Epidermal melanocyte (primary cell): Measurements from ENCODE around the gene SEZ6L.
A peak's percentile ranks its signal among the peaks of the same experiment; 100 is the strongest.

ENCODE experiments used
- DNase-seq: peaks from one replicate; pipeline ENCODE4 v3.0.0; 2011; ENCODE audit warnings: low spot score; ENCODE audit not compliant: insufficient read length

SEZ6L gene

DNA sequence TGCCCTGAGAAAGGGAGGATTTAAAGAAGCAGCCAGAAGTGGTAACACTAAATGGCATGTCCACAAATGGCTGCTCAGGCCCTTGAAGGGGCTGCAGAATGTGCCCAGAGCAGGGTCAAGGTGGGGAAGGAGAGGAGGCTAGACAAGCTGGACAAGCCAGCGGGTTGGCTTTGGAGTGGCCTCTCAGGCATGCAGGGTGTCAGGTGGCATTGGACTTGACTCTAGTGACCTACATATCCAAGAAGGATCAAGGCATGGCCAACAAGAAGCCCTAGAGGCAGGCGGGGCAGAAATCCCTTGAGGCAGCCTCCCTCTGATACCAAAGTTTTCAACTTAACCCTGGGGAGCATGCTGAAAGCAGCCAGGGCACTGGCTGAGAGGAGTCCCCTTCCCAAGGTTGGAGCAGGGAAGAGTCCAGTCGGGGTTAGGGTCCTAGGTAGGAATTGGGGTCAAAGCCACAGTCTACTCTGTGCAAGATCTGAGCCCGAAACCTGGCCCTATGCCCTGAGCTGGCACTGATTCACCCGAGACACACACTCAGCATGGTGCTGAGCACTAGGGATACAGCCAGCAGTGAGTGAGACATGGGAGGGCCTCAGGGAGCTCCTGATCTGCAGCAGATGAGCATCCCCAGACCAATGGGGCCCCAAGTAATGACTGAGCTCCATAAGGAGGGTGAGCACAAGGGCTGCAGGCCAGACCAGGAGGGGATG, 164.0 kb downstream of the SEZ6L start:
- DNase-seq = no peak

GRCh38 chr22:26334232-26334631, 165.0 kb downstream of the SEZ6L start:
- DNase-seq = no peak

- DNase-seq = no peak
Measured at GRCh38 chr22:26336773-26337172, 167.5 kb downstream of the SEZ6L start.

DNA sequence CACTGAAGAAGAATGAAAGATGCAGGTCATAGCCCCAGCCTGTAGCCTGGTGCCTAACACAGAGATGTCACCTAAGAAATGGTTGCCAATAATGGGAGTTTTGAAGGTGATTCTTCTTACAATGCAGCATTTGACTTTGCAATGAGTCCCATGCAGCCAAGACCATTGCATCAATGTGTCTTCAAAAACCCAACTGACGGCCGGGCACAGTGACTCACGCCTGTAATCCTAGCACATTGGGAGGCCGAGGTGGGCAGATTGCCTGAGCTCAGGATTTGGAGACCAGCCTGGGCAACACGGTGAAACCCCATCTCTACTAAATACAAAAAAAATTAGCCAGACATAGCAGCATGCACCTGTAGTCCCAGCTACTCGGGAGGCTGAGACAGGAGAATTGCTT, 170.5 kb downstream of the SEZ6L start:
- DNase-seq = no peak

DNA sequence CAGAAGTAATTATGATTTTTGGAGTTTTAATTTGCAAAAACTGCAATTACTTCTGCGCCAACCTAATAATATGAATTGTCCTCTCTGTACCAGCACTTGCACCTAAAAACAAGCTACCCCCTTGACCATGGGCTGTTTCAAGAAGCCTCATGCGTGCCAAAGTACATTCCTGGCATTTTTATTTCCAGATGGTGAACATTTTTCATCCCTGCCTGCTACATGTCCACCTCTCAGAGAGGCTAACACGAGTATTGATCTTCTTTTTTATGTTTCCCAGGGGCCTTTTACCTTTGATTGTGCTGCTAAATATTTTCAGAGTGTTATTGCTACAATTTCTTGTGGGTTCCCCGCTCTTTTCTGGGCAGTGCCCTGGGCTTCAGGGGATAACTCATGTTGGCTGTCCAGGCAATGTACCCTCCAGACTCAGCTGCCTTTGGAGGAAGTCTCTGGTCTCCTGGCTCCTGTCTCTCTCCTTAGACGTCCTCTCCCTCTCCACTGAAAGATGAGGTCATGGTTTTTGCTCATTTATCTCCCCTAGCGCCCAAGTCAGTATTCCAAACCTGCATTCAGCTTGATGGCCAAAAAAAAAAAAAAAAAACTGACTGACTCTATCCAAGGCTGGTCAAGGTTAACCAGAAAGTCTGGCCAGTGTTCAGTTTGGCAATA, 173.6 kb downstream of the SEZ6L start:
- DNase-seq = no peak

DNA sequence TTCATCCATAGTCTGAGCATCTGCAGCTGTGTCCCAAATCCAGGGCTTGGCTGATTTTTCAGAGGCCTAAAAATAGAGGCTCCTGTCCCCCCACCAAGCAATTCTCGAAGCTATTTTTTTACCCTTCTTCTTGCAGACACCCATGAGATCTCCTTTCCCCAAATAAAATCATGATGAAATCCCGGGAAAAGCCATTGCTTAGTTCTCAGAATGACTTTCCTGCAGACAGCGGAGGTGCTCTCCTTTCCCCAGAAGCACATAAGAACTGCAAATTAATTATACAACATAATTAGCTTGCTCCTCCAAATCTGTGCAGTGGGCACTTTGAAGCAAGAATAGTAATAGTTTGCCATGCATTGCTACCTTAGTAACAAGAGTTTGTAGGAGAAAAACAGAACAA, 176.2 kb downstream of the SEZ6L start:
- no peak for DNase-seq

GRCh38 chr22:26348810-26349526, 179.7 kb downstream of the SEZ6L start:
- no peak for DNase-seq

DNA sequence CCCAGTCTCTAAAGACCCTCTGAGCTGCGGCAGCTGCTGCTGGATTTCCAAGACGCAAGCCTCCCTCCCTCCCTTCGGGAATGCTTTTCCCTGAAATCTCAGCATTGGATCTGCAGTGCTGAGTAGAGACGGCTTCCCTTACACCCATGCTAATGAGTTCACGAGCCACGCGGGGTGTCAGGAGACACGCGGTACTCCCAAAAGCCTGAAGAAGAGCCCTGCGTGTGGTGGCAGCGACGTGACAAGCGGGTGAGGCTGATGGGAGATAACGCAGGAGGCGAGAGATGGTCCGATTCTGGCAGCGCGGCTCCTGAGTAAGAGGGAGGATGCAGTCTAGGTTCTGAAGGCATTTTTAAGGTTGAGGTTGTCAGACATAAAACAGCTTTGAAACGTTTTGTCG, 185.4 kb downstream of the SEZ6L start:
- no peak for DNase-seq

DNA sequence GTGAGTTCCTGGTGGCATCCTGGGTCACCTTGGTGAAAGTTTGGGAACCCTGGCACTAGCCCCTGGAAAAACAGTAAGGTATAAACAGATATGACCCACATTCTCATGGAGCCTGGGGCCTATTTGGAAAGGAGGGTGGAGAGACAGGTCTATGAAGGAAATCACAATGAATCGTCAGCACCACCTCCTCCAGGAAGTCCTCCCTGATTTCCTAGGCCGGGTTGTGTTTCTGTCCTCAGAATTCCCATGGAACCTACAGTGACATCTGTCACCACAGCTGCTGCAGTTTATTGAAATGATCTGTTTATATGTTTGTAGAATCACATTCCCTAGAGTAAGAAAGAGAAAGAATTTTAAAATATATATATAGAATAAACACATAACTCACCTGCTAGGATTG, 188.0 kb downstream of the SEZ6L start:
- DNase-seq = no peak

DNA sequence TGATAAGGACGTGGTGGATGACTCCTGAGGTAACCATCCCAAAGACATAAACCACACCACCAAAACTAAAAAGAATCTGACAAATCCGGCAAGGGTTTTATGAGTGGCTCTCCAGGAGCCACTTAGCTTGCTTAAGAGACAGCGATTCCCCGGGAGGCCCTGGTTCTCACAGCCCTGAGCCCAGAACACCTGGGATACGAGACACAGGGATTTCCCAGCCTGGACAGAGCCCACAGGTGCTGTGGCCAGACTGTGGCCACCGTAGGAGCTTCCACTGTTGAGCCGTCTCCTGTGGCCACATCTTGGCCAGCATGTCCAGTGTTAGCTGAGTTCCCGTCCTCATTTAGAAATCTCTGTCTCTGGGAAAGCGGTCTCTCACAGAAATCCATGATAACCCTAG, 188.6 kb downstream of the SEZ6L start:
- DNase-seq = no peak

DNA sequence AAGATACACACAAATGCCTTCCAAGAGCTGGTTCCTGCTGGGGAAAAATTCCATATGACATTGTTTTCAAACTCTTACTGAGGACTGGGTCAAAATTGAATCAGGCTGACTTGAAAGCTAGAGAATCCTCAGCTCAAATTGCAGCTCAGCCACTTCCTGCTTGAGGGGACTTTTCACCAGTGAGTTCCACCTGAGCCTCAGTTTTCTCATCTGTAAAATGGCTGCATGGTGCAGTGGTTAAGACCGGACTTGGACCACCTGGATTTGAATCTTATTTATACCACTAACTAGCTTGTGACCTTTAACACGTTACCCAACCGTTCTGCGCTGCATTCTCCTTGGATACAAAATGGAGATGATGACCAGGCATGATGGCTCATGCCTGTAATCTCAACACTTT, 189.9 kb downstream of the SEZ6L start:
- no peak for DNase-seq

GRCh38 chr22:26360169-26360885, 191.1 kb downstream of the SEZ6L start:
- DNase-seq = peak; percentile 43

- no peak for DNase-seq
Measured at GRCh38 chr22:26362471-26362870, 193.2 kb downstream of the SEZ6L start.

DNA sequence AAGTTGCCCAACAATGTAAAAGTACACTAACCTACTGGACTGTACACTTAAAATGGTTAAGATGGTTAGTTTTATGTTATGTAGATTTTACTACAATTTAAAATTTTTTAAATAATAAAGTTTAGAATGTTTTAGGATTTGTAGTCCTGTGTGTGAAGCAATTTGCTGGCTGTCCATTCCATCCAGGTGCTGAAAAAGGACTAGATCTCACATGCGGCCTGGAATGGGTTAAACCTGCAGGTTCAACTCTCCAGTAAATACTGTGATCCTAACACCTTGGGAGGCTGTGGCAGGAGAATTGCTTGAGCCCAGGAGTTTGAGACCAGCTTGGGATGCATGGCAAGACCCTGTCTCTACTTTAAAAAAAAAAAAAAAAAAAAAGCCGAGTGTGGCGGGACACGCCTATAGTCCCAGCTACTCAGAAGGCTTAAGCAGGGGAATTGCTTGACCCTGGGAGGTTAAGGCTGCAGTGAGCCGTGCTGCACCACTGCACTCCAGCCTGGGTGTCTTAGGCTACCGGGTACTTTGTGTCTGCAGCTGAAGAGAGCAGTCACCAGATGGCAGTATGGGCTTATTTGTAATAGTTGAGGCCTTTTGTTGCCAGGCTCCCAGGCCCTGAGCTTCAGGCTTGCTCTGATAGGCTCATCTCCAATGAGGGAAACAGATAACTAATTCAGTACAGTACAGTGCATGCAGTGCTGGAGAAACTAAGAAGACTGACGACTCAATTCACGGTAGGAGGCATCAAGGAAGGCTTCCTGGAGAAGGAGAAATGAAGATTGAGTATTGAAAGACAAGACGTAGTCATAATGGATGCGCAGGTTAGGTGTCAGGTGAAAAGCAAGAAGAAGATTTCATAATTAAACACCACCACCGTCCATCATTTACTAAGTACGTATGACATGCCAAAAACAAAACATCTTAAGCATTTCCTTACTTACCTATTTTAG, 195.1 kb downstream of the SEZ6L start:
- DNase-seq = no peak

- DNase-seq = no peak
Measured at GRCh38 chr22:26367402-26368245, 198.4 kb downstream of the SEZ6L start.

- DNase-seq = no peak
Measured at GRCh38 chr22:26372890-26373289, 203.6 kb downstream of the SEZ6L start.

DNA sequence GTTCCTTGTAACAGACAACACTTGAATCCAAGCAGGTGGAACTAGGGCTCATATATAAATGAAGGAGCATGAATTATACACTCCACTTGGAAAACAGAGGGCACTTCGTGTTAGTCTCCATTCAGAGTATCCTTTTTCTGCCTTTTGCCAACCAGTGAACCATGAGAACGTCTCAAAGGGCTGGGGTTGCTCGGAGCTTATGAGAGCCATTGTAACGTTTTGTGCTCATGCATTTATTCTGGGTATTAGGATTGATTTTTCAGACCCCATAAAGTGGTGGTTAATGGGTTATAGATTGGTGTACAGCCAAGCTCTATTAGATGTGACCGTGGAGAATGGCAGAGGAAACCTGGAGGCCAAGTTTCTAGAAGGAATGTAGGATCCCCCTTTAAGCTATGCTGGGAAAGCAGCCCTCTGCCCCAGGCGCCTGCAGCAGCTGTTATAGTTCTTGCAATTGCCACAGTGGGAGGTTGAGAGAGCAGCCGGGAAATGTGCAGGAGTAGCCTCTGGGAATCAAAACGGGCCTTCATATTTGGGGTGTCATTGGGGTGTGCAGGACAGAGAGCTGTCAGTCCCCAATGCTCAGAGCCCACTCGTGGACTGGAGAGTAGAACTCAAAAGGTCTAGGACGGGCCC, 205.2 kb downstream of the SEZ6L start:
- no peak for DNase-seq

DNA sequence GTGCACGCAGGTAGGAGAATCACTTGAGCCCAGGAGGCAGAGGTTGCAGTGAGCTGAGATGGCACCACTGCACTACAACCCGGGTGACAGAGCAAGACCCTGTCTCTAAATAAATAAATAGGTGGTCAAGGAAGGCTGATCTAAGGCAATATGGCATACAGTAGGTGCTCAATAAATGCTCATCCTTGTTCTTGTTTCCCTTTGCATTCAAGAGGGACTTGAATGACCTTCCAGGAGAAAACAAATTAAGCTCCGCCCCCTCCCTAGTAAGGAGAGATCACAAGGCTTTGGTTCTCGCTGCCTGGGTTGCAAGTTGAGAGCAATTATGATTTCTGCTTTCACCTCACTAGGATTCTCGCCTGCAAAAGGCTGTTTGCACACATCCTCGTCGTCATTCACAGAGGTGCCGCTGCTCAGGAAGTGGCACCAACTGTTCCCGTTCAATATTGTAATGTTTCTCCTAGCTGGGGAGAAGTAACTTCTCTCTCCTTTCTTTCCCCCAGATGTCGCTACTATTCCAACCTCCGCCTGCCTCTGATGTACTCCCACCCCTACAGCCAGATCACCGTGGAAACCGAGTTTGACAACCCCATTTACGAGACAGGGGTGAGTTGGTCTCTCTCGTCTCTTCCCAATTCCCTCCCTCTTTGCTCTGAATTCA, 208.0 kb downstream of the SEZ6L start:
- DNase-seq = no peak
